NCI-H1436 (cell line): ENCODE measurements around the gene ITM2B.

Experiments
- DNase-seq: peaks from one replicate; lab custom pipeline; 2025; lab: John Stamatoyannopoulos, UW

ITM2B gene

DNA sequence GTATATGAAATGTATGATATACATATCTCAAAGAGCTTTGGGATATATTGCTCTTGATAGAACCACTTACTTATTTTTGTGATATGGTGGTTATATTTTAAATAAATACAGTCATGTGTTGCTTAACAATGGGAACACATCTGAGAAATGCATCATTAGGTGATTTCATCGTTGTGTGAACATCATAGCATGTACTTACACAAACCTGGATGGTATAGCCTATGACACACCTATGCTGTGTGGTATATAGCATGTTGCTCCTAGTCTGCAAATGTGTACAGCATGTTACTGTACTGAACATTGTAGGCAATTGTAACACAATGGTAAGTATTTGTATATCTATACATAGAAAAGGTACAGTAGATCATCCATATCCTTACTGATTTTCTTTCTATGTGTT lies 78.2 kb downstream of the ITM2B start:
- no peak for DNase-seq

DNA sequence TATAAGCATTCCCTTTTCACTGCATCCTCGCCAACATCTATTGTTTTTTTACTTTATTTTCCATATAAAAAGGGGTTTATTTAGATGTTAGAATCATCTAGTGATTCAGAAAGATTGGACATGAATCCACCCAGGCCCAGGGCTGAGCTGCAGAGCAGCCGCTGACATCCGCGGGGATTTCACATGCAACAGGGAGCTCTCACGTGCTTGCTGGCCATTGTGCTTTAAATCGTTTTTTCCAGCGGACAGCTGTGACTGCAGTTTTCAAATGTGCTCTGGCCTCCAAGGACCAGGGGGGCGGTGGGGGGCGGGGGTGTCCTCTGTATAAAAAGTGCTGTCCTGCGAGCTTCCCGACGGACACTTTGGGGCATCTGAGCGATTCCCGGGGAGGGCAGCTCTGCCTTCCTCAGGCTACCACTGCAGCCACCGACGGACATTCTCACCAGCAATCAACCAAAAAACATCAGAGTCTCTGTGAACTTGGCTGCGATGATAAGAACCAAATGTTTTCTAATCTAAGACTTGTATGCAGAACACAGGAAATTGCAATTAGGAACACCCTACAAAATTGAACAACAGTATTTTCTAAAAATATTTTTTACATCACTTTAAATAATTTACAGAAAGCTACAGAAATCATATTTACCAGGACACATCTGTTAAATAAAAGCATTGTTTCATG lies 83.1 kb downstream of the ITM2B start:
- DNase-seq = no peak

DNA sequence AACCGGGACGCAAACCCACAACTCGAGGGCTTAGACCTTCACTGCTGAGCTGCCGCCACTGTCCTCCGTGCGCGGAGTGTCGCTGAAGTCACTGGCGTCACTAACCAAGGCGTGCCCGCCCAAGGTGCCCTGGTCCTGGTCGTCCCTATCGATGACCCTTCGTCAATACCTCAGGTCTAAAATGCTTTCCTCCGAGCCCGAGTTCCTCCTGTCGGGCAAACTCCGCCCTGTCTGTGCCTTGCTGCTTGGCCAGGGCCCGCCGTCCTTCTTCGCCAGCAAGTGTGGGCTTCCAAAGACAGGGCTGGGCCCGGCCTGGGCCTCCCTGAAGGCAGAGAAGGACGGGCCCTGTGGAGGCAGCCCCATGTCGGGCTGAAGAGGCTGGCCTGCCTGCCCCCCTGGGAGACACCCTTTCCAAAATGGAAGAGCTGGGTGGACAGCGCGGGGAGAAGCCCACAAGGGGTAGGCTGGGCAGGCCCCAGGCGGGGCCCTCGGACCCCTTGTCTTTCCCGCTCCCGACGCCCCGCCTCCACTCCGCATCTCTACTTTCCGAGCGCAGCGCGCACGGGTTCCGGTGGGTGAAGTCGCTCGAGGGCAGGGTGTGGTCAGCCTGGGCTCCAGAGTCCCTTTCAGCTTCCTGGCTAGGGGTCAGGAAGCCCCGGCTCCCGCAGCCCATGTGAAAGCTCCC lies 84.0 kb downstream of the ITM2B start:
- no peak for DNase-seq

DNA sequence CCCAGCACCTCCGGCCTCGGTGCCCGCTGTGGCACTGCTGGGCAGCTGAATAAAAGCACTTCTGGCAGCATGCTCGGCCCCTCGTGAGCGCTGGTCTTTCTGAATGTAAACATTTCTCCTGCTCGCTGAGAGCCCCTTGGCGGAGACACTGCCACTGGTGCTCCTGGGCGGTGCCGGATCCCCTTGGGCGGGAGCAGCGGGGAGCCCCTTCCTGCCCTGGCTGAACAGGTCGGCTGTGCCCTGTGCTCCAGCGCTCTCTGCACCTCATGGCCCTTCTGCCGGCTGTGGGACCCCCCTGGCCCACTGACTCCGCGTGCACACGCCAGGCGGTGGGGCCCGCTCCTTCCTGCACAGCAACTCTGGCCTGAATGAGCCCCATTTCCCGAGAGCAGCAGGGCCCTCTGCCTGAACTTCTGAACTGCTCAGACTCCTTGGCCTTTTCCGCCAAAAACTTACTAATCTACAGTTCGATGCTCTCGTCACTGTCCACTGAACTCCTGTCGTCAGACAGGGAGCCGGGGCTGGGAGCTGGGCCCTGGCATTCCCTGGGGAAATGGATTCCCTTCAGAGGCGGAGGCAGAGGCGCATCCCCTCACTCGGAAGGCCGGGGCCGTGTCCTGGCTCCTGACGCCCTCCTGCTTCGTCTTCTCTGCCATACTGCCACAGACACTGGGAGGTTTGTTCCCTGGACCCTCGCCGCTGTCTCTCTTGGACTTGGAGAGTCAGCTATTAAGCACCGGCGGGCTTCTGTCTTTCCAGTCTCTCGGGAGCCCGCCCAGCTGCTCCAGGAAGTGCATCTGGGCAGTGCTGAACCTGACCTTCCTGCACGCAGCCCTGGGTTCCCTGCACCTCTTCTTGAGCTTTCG lies 84.7 kb downstream of the ITM2B start:
- no peak for DNase-seq

DNA sequence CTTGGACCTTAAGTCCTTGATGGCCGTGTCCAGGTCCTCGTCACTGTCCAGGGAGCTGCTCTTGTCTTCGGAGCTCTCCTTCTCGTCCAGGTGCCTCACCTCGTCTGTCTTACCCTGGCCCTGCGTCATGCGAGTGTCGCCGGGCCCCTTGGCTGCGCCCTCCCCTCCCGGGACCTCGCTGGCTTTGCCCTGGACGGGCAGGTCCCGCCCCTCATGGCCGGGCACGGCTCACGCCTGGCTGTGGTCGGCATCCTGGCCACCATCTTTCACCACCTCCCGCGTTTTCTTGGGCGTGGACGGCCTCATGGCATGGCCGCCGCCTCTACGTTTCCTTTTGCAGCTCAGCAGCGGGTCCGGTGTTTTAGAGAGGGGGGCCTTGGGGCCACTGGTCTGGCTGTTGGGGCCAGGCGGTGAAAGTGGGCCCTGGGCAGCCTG lies 85.4 kb downstream of the ITM2B start:
- no peak for DNase-seq

DNA sequence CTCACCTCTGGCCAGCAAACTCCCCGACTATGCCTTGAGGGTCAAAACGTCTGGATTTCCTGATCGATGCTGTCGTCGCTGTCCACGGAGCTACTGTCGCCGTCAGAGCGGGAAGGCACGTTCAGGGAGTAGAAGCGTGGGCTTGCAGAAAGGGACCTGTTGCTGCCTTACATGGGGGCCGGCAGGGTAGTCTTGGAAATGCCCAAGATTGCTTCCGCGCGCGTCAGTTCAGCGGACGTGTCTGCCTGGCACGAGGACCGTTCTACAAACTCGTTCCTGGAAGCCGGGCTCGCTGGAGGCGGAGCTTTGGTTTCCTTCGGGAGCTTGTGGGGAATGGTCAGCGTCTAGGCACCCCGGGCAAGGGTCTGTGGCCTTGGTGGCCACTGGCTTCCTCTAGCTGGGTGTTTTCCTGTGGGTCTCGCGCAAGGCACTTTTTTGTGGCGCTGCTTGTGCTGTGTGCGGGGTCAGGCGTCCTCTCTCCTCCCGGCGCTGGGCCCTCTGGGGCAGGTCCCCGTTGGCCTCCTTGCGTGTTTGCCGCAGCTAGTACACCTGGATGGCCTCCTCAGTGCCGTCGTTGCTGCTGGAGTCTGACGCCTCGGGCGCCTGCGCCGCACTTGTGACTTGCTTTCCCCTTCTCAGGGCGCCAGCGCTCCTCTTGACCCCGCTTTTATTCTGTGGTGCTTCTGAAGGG lies 86.0 kb downstream of the ITM2B start:
- DNase-seq = no peak
